H1 (cell line): Measurements from ENCODE around the gene YIF1A. TPM values are rescaled to one million over a fixed set of nuclear protein-coding genes. Genes with fewer than 3 reads are reported as not detected.
A peak's percentile ranks its signal among the peaks of the same experiment; 100 is the strongest.

Source experiments
- GABPA ChIP-seq: IDR thresholded peaks from 2 replicates; pipeline ENCODE4 v1.6.1; 2011; ENCODE audit warnings: mild to moderate bottlenecking, low read length, moderate library complexity, borderline replicate concordance; ENCODE audit not compliant: insufficient read depth
- SAP30 ChIP-seq: fragments of 300-600 bp; sonication (generic); IDR thresholded peaks from 2 replicates; pipeline ENCODE4 v1.7.1; 2012; ENCODE audit warnings: low read length, moderate library complexity, mild to moderate bottlenecking, inconsistent platforms; ENCODE audit not compliant: insufficient read depth, insufficient replicate concordance
- polyA plus RNA-seq, 7 experiments: library from polyadenylated mRNA; depleted of rRNA in 3 of 7; stranded (reverse) in 5 of 7; unstranded in 2 of 7; fragments of >200 nt in 5 of 7; fragments of 200-250 nt in 2 of 7; gene quantifications; 1 replicate in 5 of 7; 2 replicates in 1 of 7; 4 replicates in 1 of 7; pipeline versions ENCODE4 v1.2.1 to v1.2.3, GENCODE V29; 2011 to 2013; ENCODE audit warnings: missing spikeins in 2 of 7, mixed read lengths in 2 of 7
- total RNA-seq: library from RNA; stranded (reverse); fragmentation: NEBNext Ultra II Directional; extraction: Animal tissue kit (Norgen Biotek cat#: 25700); gene quantifications from 2 replicates; pipeline ENCODE4 v1.2.1, GENCODE V29; 2021

YIF1A gene
- total and polyA plus RNA-seq, 2 of the 8 experiments (the other 6 are each of a cell fraction or from before 2014, with no cell fraction given): 70.1 to 178 TPM

GRCh38 chr11:66289548-66290329 is 796 bp upstream of the YIF1A start (continued):
- peak; percentile 99 for TF ChIP-seq SAP30
- peak; percentile 71; the same call in 1 of the 2 replicates for TF ChIP-seq GABPA
